Progenitor cell of endocrine pancreas (in vitro differentiated cells): ENCODE measurements around the gene GNE. TPM values are rescaled to one million over a fixed set of nuclear protein-coding genes. Genes with fewer than 3 reads are reported as not detected.

Experiments used
- DNase-seq: peaks from one replicate; pipeline ENCODE4 v3.0.0; 2021; ENCODE audit warnings: low spot score; ENCODE audit not compliant: unreplicated experiment
- H3K27ac Mint-ChIP-seq: 2 replicates; pipeline ENCODE4 v1.8.0; 2021; ENCODE audit warnings: mild to moderate bottlenecking, moderate library complexity, mixed read lengths
- H3K27me3 Mint-ChIP-seq: 2 replicates; pipeline ENCODE4 v1.8.0; 2021; ENCODE audit warnings: mixed read lengths
- H3K36me3 Mint-ChIP-seq: 2 replicates; pipeline ENCODE4 v1.8.0; 2022; ENCODE audit warnings: mixed read lengths; ENCODE audit not compliant: insufficient read depth
- H3K4me1 Mint-ChIP-seq: 2 replicates; pipeline ENCODE4 v1.8.0; 2021; ENCODE audit warnings: low read depth, mixed read lengths
- H3K4me3 Mint-ChIP-seq: 2 replicates; pipeline ENCODE4 v1.8.0; 2021; ENCODE audit warnings: low read depth, mild to moderate bottlenecking, moderate library complexity, mixed read lengths
- H3K9me3 Mint-ChIP-seq: 2 replicates; pipeline ENCODE4 v1.8.0; 2021; ENCODE audit warnings: low read depth, mixed read lengths
- total RNA-seq: library from RNA; stranded (reverse); gene quantifications from 2 replicates; pipeline ENCODE4 v1.2.1, GENCODE V29; 2021
- TF ChIP-seq, protein P1 (sequence below): fragments of 200-600 bp; sonication (generic); IDR thresholded peaks from one replicate; pipeline ENCODE4 v1.5.0; 2021; ENCODE audit warnings: antibody characterized with exemption, mild to moderate bottlenecking; ENCODE audit not compliant: unreplicated experiment

The GNE gene
- total RNA-seq, 1 donor from 2014 or later: 9.9 TPM

GRCh38 chr9:36210722-36211121, 47.5 kb downstream of the GNE start:
- Mint-ChIP-seq H3K4me1 (peaks cover 6% of the 10 kb centered on the region), H3K27me3 (no peaks in the 10 kb centered on the region), H3K36me3 (peaks cover 20% of the 10 kb centered on the region), H3K4me3 (no peak overlapping the region), H3K27ac (peak overlapping the region; percentile 16), H3K9me3 (no peaks in the 10 kb centered on the region)
- no peak for DNase-seq
- TF ChIP-seq, protein P1, sequence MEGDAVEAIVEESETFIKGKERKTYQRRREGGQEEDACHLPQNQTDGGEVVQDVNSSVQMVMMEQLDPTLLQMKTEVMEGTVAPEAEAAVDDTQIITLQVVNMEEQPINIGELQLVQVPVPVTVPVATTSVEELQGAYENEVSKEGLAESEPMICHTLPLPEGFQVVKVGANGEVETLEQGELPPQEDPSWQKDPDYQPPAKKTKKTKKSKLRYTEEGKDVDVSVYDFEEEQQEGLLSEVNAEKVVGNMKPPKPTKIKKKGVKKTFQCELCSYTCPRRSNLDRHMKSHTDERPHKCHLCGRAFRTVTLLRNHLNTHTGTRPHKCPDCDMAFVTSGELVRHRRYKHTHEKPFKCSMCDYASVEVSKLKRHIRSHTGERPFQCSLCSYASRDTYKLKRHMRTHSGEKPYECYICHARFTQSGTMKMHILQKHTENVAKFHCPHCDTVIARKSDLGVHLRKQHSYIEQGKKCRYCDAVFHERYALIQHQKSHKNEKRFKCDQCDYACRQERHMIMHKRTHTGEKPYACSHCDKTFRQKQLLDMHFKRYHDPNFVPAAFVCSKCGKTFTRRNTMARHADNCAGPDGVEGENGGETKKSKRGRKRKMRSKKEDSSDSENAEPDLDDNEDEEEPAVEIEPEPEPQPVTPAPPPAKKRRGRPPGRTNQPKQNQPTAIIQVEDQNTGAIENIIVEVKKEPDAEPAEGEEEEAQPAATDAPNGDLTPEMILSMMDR: no peak

DNA sequence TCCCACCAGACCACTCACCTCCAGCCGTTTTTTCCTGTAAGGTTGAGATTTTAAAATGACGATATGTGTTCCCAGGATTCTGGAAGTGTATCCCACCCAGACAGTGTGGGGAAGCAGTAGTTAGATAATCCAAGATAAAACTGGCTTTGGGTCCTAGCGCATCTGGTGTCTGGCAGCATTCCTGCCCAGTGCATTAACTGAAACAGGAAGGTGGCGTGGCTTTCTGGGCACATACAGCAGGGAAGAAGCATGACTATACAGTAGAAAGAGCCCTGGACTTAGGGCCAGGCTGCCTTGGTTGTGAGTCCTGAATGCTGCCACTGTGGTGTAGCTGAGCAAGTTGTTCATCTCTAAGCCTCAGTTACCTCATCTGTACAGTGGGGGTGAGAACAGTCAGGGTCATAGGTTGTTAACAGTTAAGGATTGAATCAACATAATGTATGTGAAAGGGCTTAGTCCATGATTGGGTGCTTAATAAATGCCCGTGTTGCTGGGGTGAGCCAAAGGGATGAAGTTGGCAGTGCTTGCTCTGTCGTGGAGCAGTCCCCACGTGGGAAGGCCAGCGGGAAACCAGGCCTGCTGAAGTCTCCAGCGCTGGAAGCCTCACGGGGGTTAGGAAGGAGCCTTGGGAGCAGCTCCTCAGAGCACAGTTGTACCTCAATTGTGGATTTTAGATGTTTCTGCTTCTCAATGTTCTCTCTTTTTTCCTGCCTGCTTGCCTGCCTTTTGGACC, 49.6 kb downstream of the GNE start:
- no peak for DNase-seq
- peaks cover 6% of the 10 kb centered on the region for H3K4me1 Mint-ChIP-seq
- no peak overlapping the region for H3K27ac Mint-ChIP-seq

GRCh38 chr9:36207546-36208012, 50.7 kb downstream of the GNE start:
- peaks cover 6% of the 10 kb centered on the region for H3K4me1 Mint-ChIP-seq

More for the DNA sequence above, 49.6 kb downstream of the GNE start:
- Mint-ChIP-seq H3K36me3 (peaks cover 26% of the 10 kb centered on the region), H3K4me3 (no peak overlapping the region), H3K27me3 (no peaks in the 10 kb centered on the region), H3K9me3 (no peaks in the 10 kb centered on the region)
- TF ChIP-seq, protein P1: no peak

GRCh38 chr9:36207016-36207415, 51.2 kb downstream of the GNE start:
- Mint-ChIP-seq H3K36me3 (peaks cover 34% of the 10 kb centered on the region), H3K4me3 (no peak overlapping the region), H3K27me3 (no peaks in the 10 kb centered on the region), H3K9me3 (no peaks in the 10 kb centered on the region), H3K27ac (no peak overlapping the region), H3K4me1 (peaks cover 6% of the 10 kb centered on the region)
- DNase-seq: no peak
- TF ChIP-seq, protein P1: no peak

More at GRCh38 chr9:36207546-36208012, 50.7 kb downstream of the GNE start:
- no peaks in the 10 kb centered on the region for H3K27me3 Mint-ChIP-seq
- peak overlapping the region; percentile 88 for H3K27ac Mint-ChIP-seq
- no peaks in the 10 kb centered on the region for H3K9me3 Mint-ChIP-seq
- DNase-seq: no peak
- TF ChIP-seq, protein P1: no peak
- H3K36me3 Mint-ChIP-seq: peaks cover 30% of the 10 kb centered on the region
- H3K4me3 Mint-ChIP-seq: no peak overlapping the region

DNA sequence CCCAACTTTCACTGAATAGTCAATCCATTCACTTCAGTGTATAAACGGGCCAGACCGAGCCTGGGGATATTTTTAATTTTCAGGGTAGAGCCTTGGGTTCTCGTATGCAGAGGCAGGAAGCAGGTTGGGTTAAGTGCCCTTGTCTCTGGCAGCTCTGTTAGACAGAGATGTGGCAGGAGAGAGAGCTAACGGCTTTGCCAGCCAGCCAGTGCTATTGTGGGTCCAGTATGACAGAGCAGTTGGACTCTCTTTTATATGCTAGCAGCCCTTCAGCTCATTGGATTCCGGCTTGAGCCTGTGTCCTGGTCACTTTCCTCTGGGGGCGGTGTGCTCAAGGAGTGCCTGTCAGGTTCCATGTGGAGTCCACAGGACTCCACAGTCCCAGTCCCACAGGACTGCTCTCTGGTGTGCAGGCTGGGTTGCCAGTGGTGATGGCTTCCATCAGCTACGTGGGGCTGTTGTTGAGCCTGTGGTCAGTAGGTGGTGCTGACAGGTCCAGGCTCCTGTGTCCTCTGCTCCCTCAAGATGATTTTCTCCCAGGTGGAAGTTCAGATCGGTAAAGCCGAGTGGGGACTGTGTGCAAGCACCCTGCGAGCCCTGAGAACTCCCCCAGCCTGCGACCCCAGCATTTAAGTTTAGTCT, 53.2 kb downstream of the GNE start:
- no peaks in the 10 kb centered on the region for H3K9me3 Mint-ChIP-seq
- H3K27ac Mint-ChIP-seq: peak overlapping the region; percentile 24
- peaks cover 30% of the 10 kb centered on the region for H3K36me3 Mint-ChIP-seq
- TF ChIP-seq, protein P1: peak; percentile 49
- no peak overlapping the region for H3K4me3 Mint-ChIP-seq
- peaks cover 6% of the 10 kb centered on the region for H3K4me1 Mint-ChIP-seq
- no peak for DNase-seq
- no peaks in the 10 kb centered on the region for H3K27me3 Mint-ChIP-seq
